GM12892 (cell line): ENCODE measurements around the gene FBXL7.
"Not testable (repeated sequence)": the region's sequence is repeated elsewhere in the genome, so short reads cannot be mapped to it uniquely, and the experiment has no call there.

ENCODE experiments used
- DNase-seq: peaks from one replicate; pipeline ENCODE4 v3.0.0; 2011; ENCODE audit not compliant: insufficient read length
- FAIRE-seq: peaks from 2 replicates; lab custom pipeline; 2011; peaks lifted over from hg19 to GRCh38; lab: Jason Lieb, UNC
- POLR2A ChIP-seq: IDR thresholded peaks from 2 replicates; pipeline ENCODE4 v1.6.1; 2011; ENCODE audit warnings: low read depth, low read length, control low read depth
- POLR2AphosphoS5 ChIP-seq: IDR thresholded peaks from 2 replicates; pipeline ENCODE4 v1.6.1; 2011; ENCODE audit warnings: low read depth, low read length, control low read depth
- TAF1 ChIP-seq: IDR thresholded peaks from 2 replicates; pipeline ENCODE4 v1.6.1; 2011; ENCODE audit warnings: low read depth, mild to moderate bottlenecking, control low read depth, low read length, borderline replicate concordance

The FBXL7 gene

DNA sequence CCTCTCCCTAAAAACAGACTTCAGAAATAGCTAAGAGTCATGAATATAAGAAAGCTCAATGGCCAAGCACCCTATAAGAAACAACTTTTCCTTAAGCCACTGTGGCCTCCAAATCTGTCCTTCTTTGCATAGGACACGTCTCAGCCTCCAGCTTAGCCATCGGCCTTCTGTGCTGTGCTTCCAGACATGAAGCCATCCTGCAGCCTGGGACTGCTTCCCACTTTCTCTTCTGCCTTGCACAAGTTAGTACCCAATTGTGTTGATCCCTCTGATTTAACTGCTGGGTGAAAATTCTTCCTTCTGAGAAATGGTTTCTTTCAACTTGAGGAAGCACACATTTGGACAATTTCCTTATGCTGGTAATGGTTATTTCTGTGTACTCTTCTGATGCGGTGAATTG is 344.9 kb downstream of the FBXL7 start:
- no peak for DNase-seq
- no peak for FAIRE-seq
- TF ChIP-seq POLR2A (no peak), TAF1 (no peak), POLR2AphosphoS5 (no peak)

DNA sequence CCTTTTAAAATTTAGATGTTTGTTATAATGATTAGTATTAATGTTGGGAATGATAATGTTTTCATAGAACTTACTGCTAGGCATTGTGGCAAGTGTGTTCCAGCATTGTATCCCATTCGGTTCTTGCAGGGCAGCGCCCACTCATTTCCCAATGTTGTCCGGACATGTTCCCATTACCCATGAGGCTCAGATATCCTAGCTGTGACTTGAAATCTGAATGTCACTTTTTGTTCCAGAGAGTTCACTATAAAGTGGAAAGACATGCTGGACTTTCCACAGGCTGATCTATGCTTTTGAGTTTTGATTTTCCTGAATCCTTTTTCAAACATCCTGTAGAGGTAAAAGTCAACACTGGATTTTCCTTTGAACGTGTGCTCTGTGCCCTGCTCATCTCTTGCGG is 350.6 kb downstream of the FBXL7 start:
- DNase-seq (no peak), FAIRE-seq (no peak)
- TF ChIP-seq POLR2AphosphoS5, result no peak
- TF ChIP-seq POLR2A, result no peak
- no peak for TF ChIP-seq TAF1

DNA sequence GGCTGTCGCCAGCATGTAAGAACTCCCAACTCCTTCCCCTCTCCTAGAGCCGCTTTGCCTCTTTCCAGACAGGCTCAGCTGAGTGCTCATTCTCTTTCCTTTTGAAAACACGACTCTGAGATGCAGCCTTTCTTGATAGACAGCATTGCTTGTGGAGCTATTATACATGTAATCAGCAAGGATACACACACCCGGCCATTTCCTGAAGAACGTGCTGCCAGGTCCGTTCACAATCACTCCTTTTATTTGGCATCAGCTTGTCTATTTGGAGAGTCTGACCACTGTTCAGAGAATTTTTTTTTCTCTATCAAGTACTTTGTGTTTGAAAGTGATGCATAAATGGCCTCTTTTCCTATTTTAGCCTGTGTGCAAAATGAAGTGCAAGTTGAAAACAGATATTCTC is 351.0 kb downstream of the FBXL7 start:
- FAIRE-seq (no peak), DNase-seq (no peak)
- TF ChIP-seq TAF1, result no peak
- no peak for TF ChIP-seq POLR2A
- no peak for TF ChIP-seq POLR2AphosphoS5

- DNase-seq (no peak), FAIRE-seq (no peak)
- TF ChIP-seq TAF1 (no peak), POLR2AphosphoS5 (no peak), POLR2A (no peak)
Measured at GRCh38 chr5:15852217-15852616, 352.2 kb downstream of the FBXL7 start.

- FAIRE-seq, result no peak
- TF ChIP-seq POLR2A, result no peak
- TF ChIP-seq POLR2AphosphoS5, result no peak
- no peak for TF ChIP-seq TAF1
- DNase-seq, result no peak
Measured at GRCh38 chr5:15852949-15853348, 353.0 kb downstream of the FBXL7 start.

DNA sequence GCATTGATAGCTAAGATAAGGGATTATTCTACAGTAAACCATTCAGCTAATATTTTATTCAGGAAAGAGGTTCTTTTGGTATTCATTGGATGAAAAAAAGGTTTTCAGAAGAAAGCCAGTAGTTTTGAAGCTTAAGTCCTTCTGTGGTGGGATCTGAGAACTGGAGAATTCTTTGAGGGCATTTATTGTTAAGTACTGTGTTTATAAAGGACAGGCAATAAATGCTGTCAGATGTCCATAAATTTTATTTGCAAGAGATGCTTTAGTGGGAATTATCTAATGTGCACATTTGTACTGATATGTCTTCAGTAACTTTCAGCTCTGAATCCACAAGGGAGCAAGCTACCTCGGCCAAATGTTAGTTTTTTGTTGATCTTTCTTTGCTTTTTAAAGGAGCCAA is 358.3 kb downstream of the FBXL7 start:
- no peak for FAIRE-seq
- TF ChIP-seq POLR2A (no peak), TAF1 (no peak), POLR2AphosphoS5 (no peak)
- no peak for DNase-seq

- FAIRE-seq (no peak), DNase-seq (no peak)
- no peak for TF ChIP-seq POLR2A
- no peak for TF ChIP-seq TAF1
- no peak for TF ChIP-seq POLR2AphosphoS5
Measured at GRCh38 chr5:15864536-15865215, 364.7 kb downstream of the FBXL7 start.

DNA sequence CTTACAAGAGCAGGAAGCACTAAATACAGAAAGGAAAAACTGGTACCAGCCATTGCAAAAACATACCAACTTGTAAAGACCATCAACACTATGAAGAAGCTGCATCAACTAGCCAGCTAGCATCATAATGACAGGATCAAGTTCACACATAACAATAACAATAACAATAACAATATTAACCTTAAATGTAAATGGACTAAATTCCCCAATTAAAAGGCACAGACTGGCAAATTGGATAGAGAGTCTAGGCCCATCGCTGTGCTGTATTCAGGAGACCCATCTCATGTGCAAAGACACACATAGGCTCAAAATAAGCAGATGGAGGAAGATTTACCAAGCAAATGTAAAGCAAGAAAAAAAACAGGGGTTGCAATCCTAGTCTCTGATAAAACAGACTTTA is 372.3 kb downstream of the FBXL7 start:
- DNase-seq, FAIRE-seq: not testable (repeated sequence)

DNA sequence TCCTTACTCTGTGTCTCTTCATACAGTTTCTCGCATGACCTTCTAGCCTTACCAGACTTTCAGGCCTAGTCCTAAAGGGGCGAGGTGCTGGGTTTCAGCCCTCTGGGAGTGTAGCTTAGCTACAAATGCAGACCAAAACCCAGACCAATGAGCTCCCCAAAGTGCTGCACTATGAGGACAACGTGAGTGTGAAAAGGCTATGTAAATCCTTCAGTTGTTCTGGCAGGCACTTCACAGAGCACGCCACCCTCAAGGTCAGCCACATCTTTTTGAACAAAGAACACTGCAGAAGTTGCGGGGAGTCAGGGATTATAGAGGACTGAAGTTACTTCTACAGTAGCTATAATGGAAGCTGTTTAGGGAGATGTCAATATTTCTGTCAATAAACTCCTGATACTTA is 377.9 kb downstream of the FBXL7 start:
- no peak for DNase-seq
- TF ChIP-seq TAF1 (no peak), POLR2A (no peak), POLR2AphosphoS5 (no peak)
- FAIRE-seq, result no peak

DNA sequence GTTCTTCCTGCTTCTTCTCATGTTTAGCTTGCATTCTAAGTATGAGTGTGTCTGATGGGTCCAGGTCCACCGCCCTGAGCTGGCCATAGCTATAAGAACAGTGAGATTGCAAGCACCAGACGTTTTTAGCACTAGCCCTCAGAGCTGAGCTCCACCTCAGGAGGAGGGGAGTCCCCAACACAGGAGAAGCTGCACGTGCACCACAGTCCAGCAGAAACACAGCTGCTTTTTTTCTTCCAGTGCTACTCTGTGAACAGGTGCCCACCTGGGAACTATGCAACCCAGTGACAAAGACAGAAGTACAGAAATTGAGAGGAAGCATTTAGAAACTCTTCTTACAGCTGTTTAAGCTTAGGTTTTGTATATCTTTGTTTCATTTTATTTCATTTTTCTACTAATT is 380.2 kb downstream of the FBXL7 start:
- DNase-seq (no peak), FAIRE-seq (no peak)
- no peak for TF ChIP-seq POLR2A

DNA sequence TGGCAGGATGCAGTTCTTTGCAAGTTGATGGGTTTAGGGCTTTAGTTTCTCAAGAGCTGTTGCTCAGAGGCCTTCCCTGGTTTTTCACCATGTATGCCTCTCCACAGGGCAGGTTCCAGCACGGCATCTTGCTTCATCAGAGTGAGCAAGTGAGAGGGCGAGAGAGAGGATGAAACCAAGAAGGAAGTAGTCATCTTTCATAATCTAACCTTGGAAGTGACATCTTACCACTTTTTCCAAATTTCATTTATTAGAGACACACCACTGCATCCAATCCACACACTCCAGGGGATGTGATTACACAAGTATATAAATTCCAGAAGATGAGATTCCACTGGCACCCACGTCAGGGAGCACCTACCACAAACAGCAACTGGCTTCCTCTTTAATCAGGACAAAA is 385.2 kb downstream of the FBXL7 start:
- DNase-seq (no peak), FAIRE-seq (no peak)
- TF ChIP-seq POLR2AphosphoS5 (no peak), POLR2A (no peak), TAF1 (no peak)

GRCh38 chr5:15886156-15886555 is 386.2 kb downstream of the FBXL7 start:
- TF ChIP-seq POLR2A (no peak), TAF1 (no peak), POLR2AphosphoS5 (no peak)
- DNase-seq (no peak), FAIRE-seq (no peak)

GRCh38 chr5:15887093-15887492 is 387.1 kb downstream of the FBXL7 start:
- FAIRE-seq (no peak), DNase-seq (no peak)
- TF ChIP-seq POLR2A (no peak), POLR2AphosphoS5 (no peak), TAF1 (no peak)
